Neural cell (in vitro differentiated cells): Measurements from ENCODE around the gene ZFP1. TPM values are rescaled to one million over a fixed set of nuclear protein-coding genes. Genes with fewer than 3 reads are reported as not detected.
"Not testable (repeated sequence)": the region's sequence is repeated elsewhere in the genome, so short reads cannot be mapped to it uniquely, and the experiment has no call there.

ENCODE experiments used
- H2AFZ ChIP-seq: fragments of 200-600, 300-800 bp; sonication (generic), shearing (Covaris generic); 2 replicates; pipeline ENCODE4 v1.6.0; 2014; ENCODE audit warnings: low read depth, mild to moderate bottlenecking, antibody characterized with exemption, low read length, moderate library complexity
- H3F3A ChIP-seq: fragments of 200-600 bp; shearing (Covaris generic); 2 replicates; pipeline ENCODE4 v1.6.1; 2016; ENCODE audit warnings: mild to moderate bottlenecking, moderate library complexity, mixed read lengths, antibody characterized with exemption, low read length; ENCODE audit not compliant: insufficient read depth, poor library complexity, severe bottlenecking
- H3K27ac ChIP-seq: fragments of 200-600, 300-800 bp; sonication (generic), shearing (Covaris generic); 2 replicates; pipeline ENCODE4 v1.5.1; 2014; ENCODE audit warnings: mild to moderate bottlenecking, low read length, moderate library complexity
- H3K27me3 ChIP-seq: fragments of 300-800, 200-600 bp; sonication (generic), shearing (Covaris generic); 2 replicates; pipeline ENCODE4 v1.6.0; 2014; ENCODE audit warnings: mild to moderate bottlenecking, low read depth, low read length, moderate library complexity; ENCODE audit not compliant: insufficient read depth
- H3K36me3 ChIP-seq: fragments of 300-800, 200-600 bp; sonication (generic), shearing (Covaris generic); 2 replicates; pipeline ENCODE4 v1.5.1; 2014; ENCODE audit warnings: mild to moderate bottlenecking, antibody characterized with exemption, low read length, moderate library complexity; ENCODE audit not compliant: insufficient read depth
- H3K4me2 ChIP-seq: fragments of 300-800, 200-600 bp; sonication (generic), shearing (Covaris generic); 2 replicates; pipeline ENCODE4 v1.6.0; 2014; ENCODE audit warnings: mild to moderate bottlenecking, low read length
- H3K4me3 ChIP-seq: fragments of 300-800, 200-600 bp; sonication (generic), shearing (Covaris generic); 2 replicates; pipeline ENCODE4 v1.5.1; 2014; ENCODE audit warnings: mild to moderate bottlenecking, low read length, moderate library complexity
- H3K79me2 ChIP-seq: fragments of 200-600 bp; shearing (Covaris generic); replicated peaks from 2 replicates; pipeline ENCODE4 v1.6.0; 2014; ENCODE audit warnings: mild to moderate bottlenecking, low read length, moderate library complexity; ENCODE audit not compliant: insufficient read depth
- H3K9ac ChIP-seq: fragments of 300-800, 200-600 bp; sonication (generic), shearing (Covaris generic); 2 replicates; pipeline ENCODE4 v1.6.1; 2016; ENCODE audit warnings: mild to moderate bottlenecking, low read length, mixed read lengths
- H3K9me2 ChIP-seq: fragments of 200-600 bp; shearing (Covaris generic); 2 replicates; pipeline ENCODE4 v1.6.1; 2016; ENCODE audit warnings: mild to moderate bottlenecking, low read length, mixed read lengths; ENCODE audit not compliant: insufficient read depth
- H3K9me3 ChIP-seq: fragments of 200-600, 300-800 bp; sonication (generic), shearing (Covaris generic); 2 replicates; pipeline ENCODE4 v1.6.1; 2016; ENCODE audit warnings: mild to moderate bottlenecking, mixed run types, low read length, moderate library complexity, mixed read lengths
- H4K20me1 ChIP-seq: fragments of 200-600 bp; shearing (Covaris generic); 2 replicates; pipeline ENCODE4 v1.6.1; 2016; ENCODE audit warnings: mild to moderate bottlenecking, mixed run types; ENCODE audit not compliant: insufficient read depth
- CTCF ChIP-seq: fragments of 450-650 bp; IDR thresholded peaks from 2 replicates; pipeline ENCODE4 v1.5.1; 2014; ENCODE audit warnings: antibody characterized with exemption, mild to moderate bottlenecking, moderate library complexity; ENCODE audit not compliant: poor library complexity, severe bottlenecking
- EP300 ChIP-seq: fragments of 450-650 bp; conservative IDR thresholded peaks from 2 replicates; pipeline ENCODE4 v1.6.1; 2014; ENCODE audit warnings: antibody characterized with exemption, mild to moderate bottlenecking, moderate library complexity; ENCODE audit not compliant: poor library complexity, severe bottlenecking
- EZH2 ChIP-seq: fragments of 200-600, 300-800 bp; shearing (Covaris generic), sonication (generic); IDR thresholded peaks from 2 replicates; pipeline ENCODE4 v1.6.1; 2014; ENCODE audit warnings: antibody characterized with exemption, low read length, borderline replicate concordance, mild to moderate bottlenecking; ENCODE audit not compliant: insufficient read depth, poor library complexity, severe bottlenecking
- MXI1 ChIP-seq: fragments of 450-650 bp; conservative IDR thresholded peaks from 2 replicates; pipeline ENCODE4 v1.6.1; 2014; ENCODE audit warnings: antibody characterized with exemption, mild to moderate bottlenecking; ENCODE audit not compliant: poor library complexity, severe bottlenecking
- POLR2AphosphoS5 ChIP-seq: IDR thresholded peaks from 2 replicates; pipeline ENCODE4 v1.6.1; 2012
- RAD21 ChIP-seq: fragments of 450-650 bp; conservative IDR thresholded peaks from 2 replicates; pipeline ENCODE4 v1.6.1; 2014; ENCODE audit warnings: antibody characterized with exemption, mild to moderate bottlenecking, moderate library complexity
- REST ChIP-seq: IDR thresholded peaks from 2 replicates; pipeline ENCODE4 v1.6.1; 2012; ENCODE audit warnings: borderline replicate concordance
- SMC3 ChIP-seq: fragments of 450-650 bp; conservative IDR thresholded peaks from 2 replicates; pipeline ENCODE4 v1.6.1; 2014; ENCODE audit warnings: antibody characterized with exemption, mild to moderate bottlenecking, moderate library complexity; ENCODE audit not compliant: poor library complexity
- TAF1 ChIP-seq: IDR thresholded peaks from 2 replicates; pipeline ENCODE4 v1.6.1; 2012; ENCODE audit warnings: low read depth
- polyA plus RNA-seq: library from polyadenylated mRNA; depleted of rRNA; stranded (reverse); fragments of >200 nt; gene quantifications from 2 replicates; pipeline ENCODE4 v1.2.3, GENCODE V29; 2014

The ZFP1 gene
- polyA plus RNA-seq, 1 donor from 2014 or later: 47.1 TPM

GRCh38 chr16:75208242-75208825, 60.0 kb downstream of the ZFP1 start:
- H2AFZ ChIP-seq: no peak overlapping the region
- TF ChIP-seq EP300 (no peak), POLR2AphosphoS5 (no peak), EZH2 (no peak), TAF1 (no peak), CTCF (no peak), RAD21 (no peak)
- no peak overlapping the region for H3K9ac ChIP-seq
- H3K36me3 ChIP-seq: no peaks in the 10 kb centered on the region
- no peak overlapping the region for H3K27ac ChIP-seq
- no peaks in the 10 kb centered on the region for H3K27me3 ChIP-seq
- H3K4me3 ChIP-seq: no peak overlapping the region
- H3K9me3 ChIP-seq: no peaks in the 10 kb centered on the region
- H3K79me2 ChIP-seq: no peaks in the 10 kb centered on the region
- no peaks in the 10 kb centered on the region for H3K9me2 ChIP-seq
- H3F3A ChIP-seq: no peaks in the 10 kb centered on the region
- no peak overlapping the region for H3K4me2 ChIP-seq
- H4K20me1 ChIP-seq: no peaks in the 10 kb centered on the region

DNA sequence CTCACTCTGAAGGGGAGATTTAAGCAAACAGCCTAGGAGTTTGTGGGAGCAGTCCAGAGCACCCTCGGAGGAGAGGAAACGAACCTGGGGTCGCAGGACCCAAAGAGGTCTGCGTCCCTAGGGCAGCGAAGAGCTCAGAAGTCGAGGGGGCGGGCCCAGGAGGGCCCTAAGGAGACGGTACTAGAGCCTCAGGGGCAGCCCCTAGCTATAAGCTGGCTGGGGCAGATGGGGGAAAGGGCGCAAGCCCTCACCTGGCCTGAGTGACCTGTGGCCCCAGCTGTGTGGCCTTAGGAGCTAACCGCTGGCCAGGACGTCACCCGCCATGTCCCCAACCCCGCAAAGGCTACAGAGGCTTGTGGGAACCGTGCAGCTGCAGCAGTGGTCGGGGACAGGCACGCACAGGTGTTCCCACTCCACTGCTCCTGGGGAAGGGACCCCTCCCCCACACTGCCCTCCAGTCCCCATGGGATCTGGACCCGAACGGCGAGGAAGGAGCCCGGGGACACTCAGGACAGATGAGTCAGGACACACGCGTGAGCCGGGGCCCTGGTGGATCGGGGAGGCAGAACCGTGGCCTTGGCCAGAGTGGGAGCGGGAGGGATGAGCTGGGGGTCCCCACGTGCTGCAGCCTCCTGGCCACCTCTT, 60.7 kb downstream of the ZFP1 start:
- H3K9me2 ChIP-seq: no peaks in the 10 kb centered on the region
- H3K79me2 ChIP-seq: no peaks in the 10 kb centered on the region
- H3K27ac ChIP-seq: no peak overlapping the region
- no peaks in the 10 kb centered on the region for H3K9me3 ChIP-seq
- no peaks in the 10 kb centered on the region for H3K27me3 ChIP-seq
- no peak overlapping the region for H3K4me3 ChIP-seq
- no peak overlapping the region for H2AFZ ChIP-seq
- no peak for TF ChIP-seq POLR2AphosphoS5
- no peak for TF ChIP-seq SMC3
- no peak for TF ChIP-seq MXI1
- no peak for TF ChIP-seq CTCF
- no peak for TF ChIP-seq RAD21
- TF ChIP-seq TAF1: no peak
- TF ChIP-seq EP300: no peak
- TF ChIP-seq REST: no peak
- TF ChIP-seq EZH2: no peak
- H3F3A ChIP-seq: no peaks in the 10 kb centered on the region
- no peaks in the 10 kb centered on the region for H3K36me3 ChIP-seq
- H4K20me1 ChIP-seq: no peaks in the 10 kb centered on the region
- no peak overlapping the region for H3K4me2 ChIP-seq
- H3K9ac ChIP-seq: no peak overlapping the region

GRCh38 chr16:75209514-75209913, 61.2 kb downstream of the ZFP1 start:
- H3K4me3 ChIP-seq, H4K20me1 ChIP-seq, H3K9me3 ChIP-seq, H3K36me3 ChIP-seq, H3K4me2 ChIP-seq, H3K27ac ChIP-seq, H2AFZ ChIP-seq, H3F3A ChIP-seq, H3K9ac ChIP-seq, H3K9me2 ChIP-seq, H3K27me3 ChIP-seq, H3K79me2 ChIP-seq: not testable (repeated sequence)
